HEK293T (cell line): ENCODE data around the gene SETDB2.

Source experiments
- ARNT ChIP-seq: fragments of 450-650 bp; IDR thresholded peaks from 2 replicates; pipeline ENCODE4 v1.6.1; 2017; ENCODE audit warnings: mild to moderate bottlenecking
- BHLHE40 ChIP-seq: fragments of 450-650 bp; IDR thresholded peaks from 2 replicates; pipeline ENCODE4 v1.6.1; 2016; ENCODE audit warnings: mild to moderate bottlenecking, moderate library complexity, borderline replicate concordance
- ELF4 ChIP-seq: fragments of 450-650 bp; IDR thresholded peaks from 2 replicates; pipeline ENCODE4 v1.6.1; 2017; ENCODE audit warnings: antibody characterized with exemption
- FOXA1 ChIP-seq: fragments of 450-650 bp; IDR thresholded peaks from 2 replicates; pipeline ENCODE4 v1.6.1; 2016; ENCODE audit warnings: mild to moderate bottlenecking
- FOXK2 ChIP-seq: fragments of 450-650 bp; IDR thresholded peaks from 2 replicates; pipeline ENCODE4 v1.6.1; 2016; ENCODE audit warnings: mild to moderate bottlenecking
- FOXM1 ChIP-seq: fragments of 450-650 bp; IDR thresholded peaks from 2 replicates; pipeline ENCODE4 v1.6.1; 2017; ENCODE audit warnings: mild to moderate bottlenecking, borderline replicate concordance
- L3MBTL2 ChIP-seq: fragments of 450-650 bp; conservative IDR thresholded peaks from 2 replicates; pipeline ENCODE4 v1.6.1; 2016; ENCODE audit warnings: mild to moderate bottlenecking
- LEF1 ChIP-seq: fragments of 450-650 bp; IDR thresholded peaks from 2 replicates; pipeline ENCODE4 v1.6.1; 2017; ENCODE audit warnings: mild to moderate bottlenecking, borderline replicate concordance
- NFRKB ChIP-seq: fragments of 450-650 bp; IDR thresholded peaks from 2 replicates; pipeline ENCODE4 v1.6.1; 2016; ENCODE audit warnings: mild to moderate bottlenecking, moderate library complexity
- SUZ12 ChIP-seq: fragments of 450-650 bp; IDR thresholded peaks from 2 replicates; pipeline ENCODE4 v1.6.1; 2016; ENCODE audit warnings: mild to moderate bottlenecking
- TARDBP ChIP-seq: fragments of 450-650 bp; IDR thresholded peaks from 2 replicates; pipeline ENCODE4 v1.6.1; 2016
- ZNF384 ChIP-seq: fragments of 450-650 bp; IDR thresholded peaks from 2 replicates; pipeline ENCODE4 v1.6.1; 2016

DNA sequence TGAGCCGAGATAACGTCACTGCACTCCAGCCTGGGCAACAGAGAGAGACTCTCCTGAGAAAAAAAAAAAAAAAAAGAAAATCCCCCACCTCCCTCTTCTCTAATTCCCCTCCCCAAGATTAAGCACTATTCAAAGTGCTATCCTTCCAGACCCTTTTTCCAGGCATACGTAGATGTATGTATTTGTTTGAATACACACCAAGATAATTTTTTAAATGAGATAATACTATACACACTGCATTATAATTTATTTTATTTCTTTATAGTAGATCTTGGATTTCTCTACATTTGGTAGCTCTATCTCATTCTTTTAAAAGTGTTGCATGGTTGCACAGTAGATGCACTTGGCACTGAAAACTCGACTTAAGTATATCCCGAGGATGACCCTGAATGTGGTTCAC is 32.7 kb upstream of the SETDB2 start:
- no peak for TF ChIP-seq FOXM1
- TF ChIP-seq ARNT: no peak
- TF ChIP-seq ZNF384: no peak
- no peak for TF ChIP-seq LEF1
- no peak for TF ChIP-seq SUZ12
- TF ChIP-seq ELF4: no peak
- no peak for TF ChIP-seq TARDBP
- TF ChIP-seq FOXA1: no peak
- TF ChIP-seq FOXK2: no peak
- no peak for TF ChIP-seq BHLHE40
- no peak for TF ChIP-seq L3MBTL2
- no peak for TF ChIP-seq NFRKB
